HuH-7 (cell line): ENCODE measurements around the gene DDX39B.

Source experiments
- DNase-seq: peaks from one replicate; pipeline ENCODE4 v3.0.0; 2011; ENCODE audit warnings: low spot score

DDX39B gene

DNA sequence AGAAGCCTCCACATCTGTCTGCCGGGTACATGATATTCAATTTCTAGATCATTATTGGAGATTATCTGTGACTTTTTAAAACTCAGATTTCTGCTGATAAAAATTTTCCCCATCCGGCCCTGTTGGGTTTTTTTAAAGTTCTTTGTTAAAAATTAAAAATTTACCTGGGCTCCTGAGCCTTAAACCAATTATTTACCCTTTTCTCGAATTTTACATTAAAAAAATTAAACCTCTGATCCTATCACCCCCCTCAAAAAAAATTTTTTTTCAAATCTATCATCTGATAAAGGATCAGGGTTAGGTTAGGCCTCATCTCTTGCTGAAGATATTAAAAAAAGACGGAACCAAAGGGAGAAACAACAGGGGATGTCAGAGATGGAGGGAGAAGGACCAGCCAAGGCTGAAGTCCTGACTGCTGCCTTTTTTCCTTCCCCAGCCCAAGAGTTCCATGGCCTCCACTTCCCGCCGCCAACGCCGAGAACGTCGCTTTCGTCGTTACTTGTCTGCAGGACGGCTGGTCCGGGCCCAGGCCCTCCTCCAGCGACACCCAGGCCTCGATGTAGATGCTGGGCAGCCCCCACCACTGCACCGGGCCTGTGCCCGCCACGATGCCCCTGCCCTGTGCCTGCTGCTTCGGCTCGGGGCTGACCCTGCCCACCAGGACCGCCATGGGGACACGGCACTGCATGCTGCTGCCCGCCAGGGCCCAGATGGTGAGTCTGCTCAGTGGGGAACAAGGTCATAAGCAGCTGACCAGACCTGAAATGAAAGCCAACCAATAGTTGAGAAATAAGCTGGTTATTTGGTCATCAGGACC lies 6.1 kb upstream of the DDX39B start:
- DNase-seq = no peak

DNA sequence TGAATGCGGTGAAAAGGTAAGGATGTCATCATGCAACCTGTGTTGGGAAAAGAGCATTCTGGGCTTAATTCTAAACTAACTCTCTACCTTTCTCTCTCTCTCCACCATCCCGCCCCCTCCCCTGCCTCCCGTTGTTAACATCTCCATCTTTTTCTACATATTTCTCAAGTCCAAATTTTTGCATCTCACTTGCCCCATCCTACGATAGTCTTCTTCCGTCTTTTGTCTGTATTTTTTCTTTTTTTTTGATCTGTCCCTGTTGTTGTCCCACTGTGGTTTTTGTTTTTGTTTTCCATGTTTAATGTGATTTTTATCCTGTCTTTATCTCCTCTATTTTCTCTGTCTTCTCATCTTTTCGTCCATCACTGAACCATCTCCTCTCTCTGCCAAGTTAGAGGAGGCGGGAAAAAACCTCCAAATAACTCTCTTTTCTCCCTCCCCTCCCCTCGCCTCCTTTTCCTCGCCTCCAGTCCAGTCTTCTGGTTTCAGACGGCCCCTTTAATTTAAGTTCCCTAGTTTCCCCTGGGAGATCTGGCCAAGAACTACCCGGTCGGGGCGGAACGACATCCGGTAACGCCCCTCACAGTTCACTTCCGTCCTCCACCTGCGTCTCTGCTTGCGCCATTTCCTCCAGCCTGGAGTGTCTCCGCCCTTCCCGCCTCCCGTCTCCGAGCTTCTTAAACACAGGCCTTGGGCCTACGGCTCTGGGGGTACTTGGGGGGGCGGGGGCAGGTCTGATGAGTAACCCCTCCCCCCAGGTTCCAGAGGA lies 5.3 kb upstream of the DDX39B start, which contains the start of gene NFKBIL1:
TSS of gene NFKBIL1 (plus strand) at position 651 of the 769 bp plus-strand sequence. CDS start at position 738, 87 bp downstream.
- DNase-seq = peak; percentile 77

DNA sequence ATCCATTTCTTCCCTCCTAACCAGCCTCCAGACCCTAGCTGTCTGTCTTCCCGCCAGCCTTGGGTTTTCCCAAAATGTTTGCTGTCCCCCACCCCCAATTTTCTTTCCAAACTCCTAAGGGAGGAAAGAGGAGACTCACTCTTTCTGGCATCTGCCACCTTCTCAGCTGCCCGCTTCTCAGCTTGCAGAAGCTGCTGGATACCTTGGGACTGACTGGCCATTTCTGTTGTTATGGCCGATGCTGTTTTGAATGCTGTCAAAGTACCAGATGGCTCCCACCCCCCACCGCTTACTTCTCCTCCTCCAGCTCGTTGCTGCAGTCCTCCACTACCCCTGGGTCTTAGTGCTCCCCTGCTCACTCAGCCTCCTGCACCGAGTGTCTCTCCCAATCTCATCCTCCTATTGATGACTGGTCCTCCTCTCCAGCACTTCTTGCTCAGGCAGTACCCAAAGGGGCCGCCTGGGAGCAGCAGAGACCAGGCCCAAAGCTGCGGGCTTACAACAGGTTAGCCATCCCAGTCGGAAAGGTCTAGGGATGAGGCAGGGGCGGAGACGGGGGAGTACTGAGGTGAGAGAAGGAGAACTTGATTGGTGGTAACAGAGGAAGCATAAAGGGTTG lies 4.6 kb upstream of the DDX39B start, which contains the start of gene ATP6V1G2:
TSS of gene ATP6V1G2 (minus strand) at position 270 of the 619 bp plus-strand sequence. CDS start at position 221, 49 bp downstream.
- peak; percentile 75 for DNase-seq

DNA sequence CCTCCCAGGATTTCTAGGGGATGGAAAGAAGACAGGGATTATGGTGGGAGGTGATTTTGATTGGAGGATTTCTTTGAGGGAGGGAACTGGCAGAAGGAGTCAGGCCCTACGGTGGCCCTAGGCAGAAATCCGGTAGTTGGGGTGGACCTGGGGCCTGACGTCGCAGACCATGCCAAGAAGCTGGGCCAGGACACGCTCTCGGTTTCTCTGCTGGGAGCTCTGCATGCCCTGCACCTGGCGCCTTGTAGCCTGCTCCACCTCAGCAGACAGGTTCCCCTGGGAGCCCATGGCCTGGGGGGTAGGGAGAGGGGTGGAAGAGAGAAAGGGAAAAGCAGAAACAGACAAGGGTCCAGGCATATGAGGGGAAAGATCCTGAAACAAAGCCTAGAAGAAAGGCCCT lies 3.5 kb upstream of the DDX39B start:
- no peak for DNase-seq

DNA sequence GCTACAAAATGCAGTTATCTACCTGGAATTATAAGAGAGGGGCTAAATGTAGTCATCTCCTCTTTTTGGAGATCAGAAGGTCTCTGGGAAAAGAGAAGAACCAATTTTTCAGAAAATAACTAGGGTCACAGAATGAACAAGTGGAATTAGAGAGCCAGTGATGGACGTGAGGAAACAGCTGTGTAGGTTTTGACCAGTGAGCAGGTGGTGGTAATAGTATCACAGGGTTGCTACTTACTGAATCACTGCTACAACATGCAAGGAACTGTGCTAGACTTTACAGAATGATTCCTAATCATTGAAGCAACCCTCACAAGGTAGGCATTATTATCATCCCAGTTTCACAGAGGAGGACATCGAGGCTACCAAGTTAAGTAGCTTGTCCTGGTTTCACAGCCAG lies 2.9 kb upstream of the DDX39B start:
- no peak for DNase-seq

DNA sequence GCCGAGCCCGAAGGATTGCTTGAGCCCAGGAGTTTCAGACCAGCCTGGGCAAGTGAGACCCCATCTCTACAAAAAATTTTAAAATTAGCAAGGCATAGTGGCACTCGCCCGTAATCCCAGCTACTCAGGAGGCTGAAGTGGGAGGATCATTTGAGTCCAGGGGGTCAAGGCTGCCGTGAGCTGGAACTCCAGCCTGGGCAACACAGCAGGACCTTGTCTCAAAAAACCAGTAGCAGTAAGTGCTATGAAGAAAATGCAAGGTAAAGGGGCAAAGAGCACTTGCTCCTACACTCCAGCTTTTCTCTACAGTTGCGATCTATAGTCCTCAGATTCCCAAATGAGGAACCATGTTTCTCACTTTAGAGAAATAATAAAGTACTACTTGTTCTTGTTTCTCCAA lies 1.8 kb upstream of the DDX39B start:
- DNase-seq = no peak

DNA sequence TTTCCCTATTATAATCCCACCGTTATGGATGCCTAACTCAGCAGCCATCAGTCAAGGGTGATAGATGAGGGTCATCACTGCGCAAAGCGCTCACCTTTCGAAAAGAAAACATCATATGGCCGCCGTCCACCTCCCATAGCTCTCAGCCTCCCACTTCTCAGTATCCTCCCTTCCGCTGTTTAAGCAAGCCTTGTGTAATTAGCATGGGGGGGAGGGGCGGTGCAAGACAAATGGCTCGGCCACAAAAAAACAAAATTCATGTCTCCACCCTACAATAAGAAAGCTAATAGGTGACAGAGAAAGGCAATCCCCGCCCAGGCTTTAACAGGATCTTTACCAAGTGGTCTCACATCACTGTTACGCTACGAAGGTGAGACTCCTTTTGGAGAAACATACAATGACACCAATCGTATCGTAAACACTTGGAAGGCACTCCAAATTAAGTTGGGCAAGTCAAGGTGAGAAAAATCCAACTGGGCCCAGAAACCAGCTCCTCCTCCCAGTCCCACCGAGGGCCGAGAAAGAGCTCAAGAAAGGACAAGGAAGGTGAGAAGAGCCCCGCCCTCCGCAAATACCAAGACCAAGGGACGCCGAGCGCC lies 645 bp downstream of the DDX39B start:
- no peak for DNase-seq

DNA sequence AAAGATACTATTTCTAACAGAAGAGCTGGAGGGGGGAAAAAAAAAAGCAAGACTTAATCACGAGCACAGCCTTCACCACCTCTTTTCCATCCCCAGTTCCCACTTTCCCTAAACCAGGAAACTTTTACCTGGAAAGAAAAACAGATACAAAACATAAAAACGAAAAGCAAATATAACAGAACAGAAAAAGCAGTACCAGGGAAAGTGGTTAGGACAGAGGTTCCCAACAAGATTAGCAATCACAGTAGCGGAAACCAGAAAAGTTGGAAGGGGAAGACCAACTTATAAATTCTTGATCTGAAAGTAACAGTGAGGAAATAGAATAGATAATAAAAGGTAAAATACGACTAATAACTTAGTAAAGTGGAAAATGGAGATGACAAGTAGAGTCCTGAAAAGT lies 1.2 kb downstream of the DDX39B start:
- DNase-seq = no peak

DNA sequence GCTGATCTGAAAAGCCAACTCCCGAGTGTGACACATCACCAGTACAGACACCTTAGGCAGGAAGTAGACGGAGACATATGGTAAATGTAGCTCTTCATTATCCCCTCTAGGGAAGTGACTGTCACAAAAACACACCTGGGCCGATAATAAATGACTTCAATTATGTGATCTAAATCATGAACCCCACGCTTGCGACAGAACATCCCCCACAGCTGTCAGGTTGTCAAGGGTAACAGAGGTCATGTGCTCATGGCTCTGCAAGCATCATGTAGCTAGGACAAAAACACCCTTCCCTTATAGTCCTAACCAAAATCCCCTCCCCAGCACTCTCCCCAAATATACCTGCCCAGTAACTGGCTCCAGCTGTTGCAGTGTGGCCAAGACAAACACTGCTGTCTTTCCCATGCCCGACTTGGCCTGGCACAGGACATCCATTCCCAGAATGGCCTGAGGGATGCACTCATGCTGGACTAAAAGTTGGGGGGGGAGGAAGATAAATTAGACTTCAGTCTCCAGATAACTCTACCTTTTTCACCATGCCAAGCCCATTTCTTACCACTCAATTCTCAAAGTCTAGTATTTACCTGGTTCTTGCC lies 2.9 kb downstream of the DDX39B start:
- no peak for DNase-seq

DNA sequence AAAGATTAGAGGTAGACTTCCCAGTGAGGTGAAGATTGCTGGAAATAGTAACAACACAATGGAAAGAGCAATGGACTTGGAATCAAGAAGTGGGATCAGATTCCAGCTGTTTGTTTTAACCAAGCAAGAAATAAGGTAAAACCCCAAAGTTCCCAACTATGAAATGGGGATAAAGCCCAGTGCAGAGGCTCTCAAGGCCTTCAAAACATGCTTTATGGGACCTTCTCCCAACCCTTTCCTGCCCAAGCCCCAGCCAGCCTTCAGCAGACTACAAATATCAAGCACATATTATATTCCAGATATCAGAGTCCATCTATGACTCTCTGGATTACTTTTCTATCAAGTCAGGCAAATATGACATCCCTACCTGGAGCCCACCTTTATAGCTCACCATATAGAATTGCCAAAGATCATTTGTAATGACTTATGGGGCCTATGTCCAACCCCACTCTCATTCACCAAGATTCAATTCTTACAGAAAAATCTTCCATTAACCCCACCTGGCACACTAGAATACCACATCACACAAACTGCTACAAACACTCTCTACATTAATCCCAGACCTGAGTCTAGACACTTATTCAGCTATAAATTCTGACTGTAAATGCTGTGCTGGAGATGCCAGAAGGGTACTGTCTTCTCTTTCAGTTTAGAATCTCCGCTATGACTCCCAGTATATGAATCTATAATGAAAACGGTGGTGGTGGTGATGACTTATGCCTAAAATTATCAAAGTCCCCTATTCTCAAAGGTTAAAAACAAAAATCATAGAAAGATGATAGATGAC lies 6.1 kb downstream of the DDX39B start:
- no peak for DNase-seq

DNA sequence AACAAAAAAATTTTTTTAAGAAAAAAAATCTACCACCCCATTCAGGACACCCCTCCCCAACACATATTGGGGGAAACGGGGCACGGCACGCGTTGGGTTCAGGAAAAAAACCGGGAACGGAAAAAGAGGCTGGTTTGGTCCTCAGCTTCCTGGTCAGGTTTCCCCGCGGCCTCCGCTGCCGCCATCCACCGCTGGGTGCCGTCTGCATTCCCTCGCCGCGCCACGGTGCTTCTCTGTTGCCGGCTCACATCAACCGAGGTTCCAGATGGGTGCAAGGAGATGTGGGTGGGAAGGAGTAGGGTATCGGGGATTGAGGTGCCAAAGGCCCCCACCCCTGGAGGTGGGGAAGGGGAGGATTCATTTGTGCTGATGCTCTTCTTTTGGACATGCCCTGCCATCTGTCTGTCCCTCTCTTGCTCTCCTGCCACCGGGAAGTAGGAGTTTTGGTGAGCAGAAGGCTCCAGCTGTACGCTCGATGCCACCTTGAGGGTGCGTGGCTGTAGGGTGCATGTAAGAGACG lies 7.2 kb downstream of the DDX39B start:
- no peak for DNase-seq

DNA sequence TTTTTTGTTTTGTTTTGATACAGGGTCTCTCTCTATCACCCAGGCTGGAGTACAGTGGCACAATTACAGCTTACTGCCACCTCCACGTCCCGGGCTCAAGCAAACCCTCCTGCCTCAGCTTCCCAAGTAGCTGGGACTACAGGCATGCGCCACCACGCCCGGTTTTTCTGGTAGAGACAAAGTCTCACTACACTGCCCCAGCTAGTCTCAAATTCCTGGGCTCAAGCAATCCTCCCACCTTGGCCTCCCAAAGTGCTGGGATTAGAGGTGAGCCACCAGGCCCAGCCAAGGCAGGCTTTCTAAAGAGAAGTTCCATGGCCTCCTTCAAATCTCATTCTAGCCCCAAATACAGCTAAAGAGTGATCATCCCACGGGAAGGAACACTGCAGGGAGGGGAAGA lies 7.8 kb downstream of the DDX39B start:
- no peak for DNase-seq

DNA sequence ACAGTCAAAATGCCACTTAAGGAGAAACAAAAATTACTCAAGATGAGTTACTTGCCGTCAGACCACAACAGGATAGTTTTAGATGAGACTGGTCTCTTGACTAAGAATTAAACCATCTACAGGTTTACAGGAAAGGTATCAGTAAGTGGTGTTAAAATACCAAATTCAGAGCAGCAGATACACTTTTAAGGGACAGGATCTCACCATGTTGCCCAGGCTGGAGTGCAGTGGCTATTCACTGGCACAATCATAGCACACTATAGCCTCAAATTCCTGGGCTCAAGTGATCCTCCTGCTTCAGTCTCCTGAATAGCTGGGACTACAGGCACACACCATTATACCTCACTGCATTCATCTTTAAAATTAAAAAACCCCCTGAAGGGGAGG lies 8.4 kb downstream of the DDX39B start:
- no peak for DNase-seq

DNA sequence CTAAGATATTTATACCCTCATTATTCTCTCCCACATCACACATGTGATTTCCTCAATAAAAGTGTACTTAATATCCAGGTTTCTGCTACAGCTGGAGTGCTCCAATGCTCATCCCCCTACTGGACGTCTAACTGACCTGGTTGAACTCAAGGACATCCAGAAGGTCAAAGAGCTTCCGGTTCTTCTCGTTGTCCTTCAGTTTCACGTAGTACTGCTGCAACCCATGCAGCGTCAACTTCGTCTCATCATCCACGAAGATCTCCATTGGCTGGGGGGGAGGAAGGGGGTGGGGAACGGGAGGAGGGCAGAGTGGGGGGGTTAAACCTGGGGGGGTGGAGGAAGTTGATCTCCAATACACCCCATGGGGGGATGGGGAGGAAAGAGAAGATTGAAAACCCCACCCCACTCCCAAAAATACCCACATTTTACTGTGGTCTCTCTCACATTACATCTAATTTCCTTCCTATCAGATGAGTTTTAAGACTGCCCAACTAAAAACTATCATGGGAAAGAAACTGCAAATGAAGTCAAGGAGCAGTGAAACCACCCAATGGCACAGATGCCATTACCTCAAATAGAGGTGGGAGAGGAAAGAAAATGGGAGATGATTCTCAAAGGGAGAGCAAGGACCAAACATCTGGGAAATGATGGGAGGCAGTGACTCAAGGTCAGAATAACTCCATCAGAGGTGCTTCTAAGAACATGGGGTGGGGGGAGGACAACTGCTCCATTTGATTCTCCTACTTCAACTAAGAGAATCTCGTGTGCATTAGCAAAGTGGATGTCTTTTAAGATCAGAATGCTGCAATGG lies 9.0 kb downstream of the DDX39B start:
- no peak for DNase-seq

DNA sequence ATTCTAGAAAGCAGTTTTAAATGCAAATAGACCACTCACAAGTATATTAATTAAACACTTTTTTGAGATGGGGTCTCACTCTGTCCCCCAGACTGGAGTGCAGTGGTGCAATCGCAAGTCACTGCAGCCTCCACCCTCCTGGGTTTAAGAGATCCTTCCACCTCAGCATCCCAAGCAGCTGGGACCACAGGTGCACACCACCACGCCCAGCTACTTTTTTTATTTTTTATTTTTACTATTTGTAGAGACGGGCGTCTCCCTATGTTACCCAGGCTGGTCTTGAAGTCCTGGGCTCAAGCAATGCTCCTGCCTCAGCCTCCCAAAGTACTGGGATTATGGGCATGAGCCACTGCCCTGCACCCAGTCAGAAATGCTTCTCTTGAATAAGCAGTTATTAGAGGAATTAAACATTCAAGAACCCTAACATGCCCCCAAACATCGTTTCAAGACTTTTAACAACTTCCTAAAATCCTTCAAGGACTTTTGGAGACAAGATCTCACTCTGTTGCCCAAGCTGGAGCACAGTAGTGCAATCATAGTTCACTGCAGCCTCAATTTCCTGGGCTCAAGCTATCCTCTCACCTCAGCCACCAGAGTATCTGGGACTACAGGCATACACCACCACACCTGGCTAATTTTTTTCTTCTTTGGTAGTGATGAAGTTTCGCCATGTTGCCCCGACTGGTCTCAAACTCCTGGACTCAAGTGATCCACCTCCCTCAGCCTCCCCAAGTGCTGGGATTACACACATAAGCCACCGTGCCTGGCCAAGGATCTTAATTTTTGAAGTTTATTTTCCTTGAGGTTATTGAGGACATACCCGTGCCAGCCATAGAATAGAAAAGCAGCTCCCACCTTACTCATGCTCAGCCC lies 9.8 kb downstream of the DDX39B start:
- no peak for DNase-seq

DNA sequence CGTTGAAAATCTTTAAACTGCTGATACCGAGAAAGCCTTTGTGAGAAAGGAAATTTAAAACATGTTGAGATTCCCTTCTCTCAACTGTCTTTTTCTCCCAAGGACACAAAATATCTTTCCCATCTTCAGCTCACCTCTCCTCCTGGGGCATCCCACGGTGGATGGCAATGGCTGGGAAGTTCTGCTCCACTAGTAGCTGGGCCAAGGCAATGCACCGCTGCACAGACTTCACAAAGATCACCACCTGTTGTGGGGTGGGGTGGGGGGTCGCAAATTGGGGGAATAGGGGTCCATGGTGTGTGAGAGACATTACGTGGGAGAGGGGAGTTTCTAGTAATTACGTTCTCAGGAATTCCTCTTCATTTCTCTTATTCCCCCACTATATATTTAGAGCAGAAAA lies 10.6 kb downstream of the DDX39B start:
- no peak for DNase-seq

DNA sequence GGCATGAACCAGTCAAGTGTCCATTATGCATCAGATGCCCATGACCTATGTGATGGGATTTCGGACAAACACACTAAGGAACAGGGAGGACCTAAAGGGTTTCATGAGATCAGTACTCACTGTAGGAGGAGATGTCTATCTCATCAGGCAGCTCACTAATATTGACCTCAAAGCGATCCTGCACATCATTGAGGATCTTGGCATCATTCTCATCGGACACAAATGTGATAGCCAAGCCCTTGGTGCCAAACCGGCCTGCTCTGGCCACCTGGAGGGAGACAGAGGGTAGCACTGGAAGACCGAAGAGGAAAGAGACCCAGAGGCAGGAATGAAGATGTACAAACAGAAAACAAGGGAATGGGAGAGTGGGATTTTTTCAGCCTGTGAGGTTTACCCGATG lies 11.1 kb downstream of the DDX39B start:
- DNase-seq = no peak

DNA sequence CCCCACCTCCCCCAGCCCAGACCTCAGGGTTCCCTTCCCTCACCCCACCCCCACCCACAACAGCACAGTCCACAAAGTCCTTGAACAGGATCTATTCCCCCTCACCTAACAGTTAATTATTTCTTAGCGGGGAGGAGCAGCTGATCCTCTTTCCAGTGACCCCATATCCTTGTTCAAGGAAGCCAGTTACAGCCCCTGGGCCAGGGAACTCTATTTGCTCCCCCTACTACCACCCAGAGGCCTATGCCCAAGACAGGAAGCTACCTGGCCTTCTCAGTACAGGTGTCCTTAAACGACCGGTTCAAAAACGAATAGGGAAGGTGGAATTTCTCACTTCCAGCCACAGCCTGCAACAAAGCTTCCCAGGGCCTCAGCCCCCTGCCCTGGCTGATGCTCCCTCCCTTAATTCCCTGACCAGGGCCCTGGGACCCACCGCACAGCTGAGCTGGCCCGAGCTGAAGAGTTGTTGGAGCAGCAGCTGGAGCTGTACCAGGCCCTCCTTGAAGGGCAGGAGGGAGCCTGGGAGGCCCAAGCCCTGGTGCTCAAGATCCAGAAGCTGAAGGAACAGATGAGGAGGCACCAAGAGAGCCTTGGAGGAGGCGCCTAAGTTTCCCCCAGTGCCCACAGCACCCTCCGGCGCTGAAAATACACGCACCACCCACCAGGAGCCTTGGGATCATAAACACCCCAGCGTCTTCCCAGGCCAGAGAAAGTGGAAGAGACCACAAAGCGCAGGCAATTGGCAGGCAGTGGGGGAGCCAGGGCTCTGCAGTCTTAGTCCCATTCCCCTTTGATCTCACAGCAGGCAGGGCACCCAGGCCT lies 12.3 kb downstream of the DDX39B start:
- DNase-seq = no peak
